ENCODE data around the gene LRRC72.

DNA sequence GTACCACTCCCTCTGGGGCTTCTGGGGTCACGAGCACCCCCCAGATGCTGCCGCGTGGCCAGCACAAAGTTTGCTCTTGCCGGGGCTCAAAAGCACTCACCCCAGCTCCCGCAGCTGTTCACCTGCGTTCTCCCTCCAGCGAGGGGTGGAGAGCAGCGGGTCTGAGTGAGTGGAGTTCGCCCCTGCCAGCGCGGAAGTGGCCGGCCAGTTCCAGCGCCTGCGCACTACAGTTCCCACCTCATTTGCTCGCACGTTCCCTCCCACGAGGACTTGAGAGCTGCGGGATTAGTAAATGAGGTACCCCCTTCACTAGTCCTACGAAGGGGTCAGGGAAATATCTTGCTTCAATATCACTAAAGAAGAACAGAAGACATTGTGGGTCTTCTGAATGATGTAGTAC, 24.3 kb upstream of the LRRC72 start:
- TF ChIP-seq EP300 (IDR thresholded peaks at IDR 0.05; ENCODE audit: borderline replicate concordance in 1 of 2, control insufficient read depth in 1 of 2, low read depth in 2 of 2, low read length in 2 of 2) (no peak), TAF1 (IDR thresholded peaks at IDR 0.05; ENCODE audit: borderline replicate concordance, low read depth, low read length) (no peak), CBX5 (IDR thresholded peaks at IDR 0.05; ENCODE audit: low read depth) (no peak), EGR1 (IDR thresholded peaks at IDR 0.05; ENCODE audit: borderline replicate concordance in 1 of 2, low read depth in 2 of 2, low read length in 2 of 2) (no peak), BRCA1 (IDR thresholded peaks at IDR 0.05; ENCODE audit: low read depth, low read length) (no peak), TCF12 (IDR thresholded peaks at IDR 0.05; ENCODE audit: low read depth, low read length) (no peak), YY1 (IDR thresholded peaks at IDR 0.05; ENCODE audit: low read depth, low read length) (no peak), SUZ12 (IDR thresholded peaks at IDR 0.05; ENCODE audit: unreplicated experiment) (no peak), MYC (IDR thresholded peaks at IDR 0.05; ENCODE audit: insufficient read depth, insufficient read length, insufficient replicate concordance, low read length, severe bottlenecking) (no peak), BCL11A (IDR thresholded peaks at IDR 0.05; ENCODE audit: low read depth, low read length) (no peak), POLR2A (IDR thresholded peaks at IDR 0.05; ENCODE audit: low read depth, low read length) (no peak)
- TF ChIP-seq, protein P1, sequence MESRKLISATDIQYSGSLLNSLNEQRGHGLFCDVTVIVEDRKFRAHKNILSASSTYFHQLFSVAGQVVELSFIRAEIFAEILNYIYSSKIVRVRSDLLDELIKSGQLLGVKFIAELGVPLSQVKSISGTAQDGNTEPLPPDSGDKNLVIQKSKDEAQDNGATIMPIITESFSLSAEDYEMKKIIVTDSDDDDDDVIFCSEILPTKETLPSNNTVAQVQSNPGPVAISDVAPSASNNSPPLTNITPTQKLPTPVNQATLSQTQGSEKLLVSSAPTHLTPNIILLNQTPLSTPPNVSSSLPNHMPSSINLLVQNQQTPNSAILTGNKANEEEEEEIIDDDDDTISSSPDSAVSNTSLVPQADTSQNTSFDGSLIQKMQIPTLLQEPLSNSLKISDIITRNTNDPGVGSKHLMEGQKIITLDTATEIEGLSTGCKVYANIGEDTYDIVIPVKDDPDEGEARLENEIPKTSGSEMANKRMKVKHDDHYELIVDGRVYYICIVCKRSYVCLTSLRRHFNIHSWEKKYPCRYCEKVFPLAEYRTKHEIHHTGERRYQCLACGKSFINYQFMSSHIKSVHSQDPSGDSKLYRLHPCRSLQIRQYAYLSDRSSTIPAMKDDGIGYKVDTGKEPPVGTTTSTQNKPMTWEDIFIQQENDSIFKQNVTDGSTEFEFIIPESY (IDR thresholded peaks at IDR 0.05), result no peak
